Smooth muscle cell (in vitro differentiated cells): ENCODE data around the gene TSR2. TPM values are rescaled to one million over a fixed set of nuclear protein-coding genes. Genes with fewer than 3 reads are reported as not detected.

Experiments
- DNase-seq: peaks from one replicate; lab custom pipeline; 2025; ENCODE audit not compliant: unreplicated experiment; lab: John Stamatoyannopoulos, UW
- H2AFZ ChIP-seq: fragments of 200-600 bp; sonication (generic); 2 replicates; pipeline ENCODE4 v1.6.0; 2016; ENCODE audit warnings: antibody characterized with exemption, low read depth, mild to moderate bottlenecking
- H3F3A ChIP-seq: fragments of 200-600 bp; sonication (generic); 2 replicates; pipeline ENCODE4 v1.6.0; 2017; ENCODE audit warnings: antibody characterized with exemption, low read depth
- H3K27ac ChIP-seq: fragments of 200-600 bp; sonication (generic); 2 replicates; pipeline ENCODE4 v1.5.1; 2016; ENCODE audit warnings: low read depth, mild to moderate bottlenecking
- H3K27me3 ChIP-seq: fragments of 200-600 bp; sonication (generic); 2 replicates; pipeline ENCODE4 v1.6.1; 2016; ENCODE audit warnings: low read depth, mild to moderate bottlenecking
- H3K36me3 ChIP-seq: fragments of 200-600 bp; sonication (generic); 2 replicates; pipeline ENCODE4 v1.5.1; 2016; ENCODE audit warnings: low read depth
- H3K4me1 ChIP-seq: fragments of 200-600 bp; sonication (generic); 2 replicates; pipeline ENCODE4 v1.5.1; 2016; ENCODE audit warnings: low read depth
- H3K4me2 ChIP-seq: fragments of 200-600 bp; sonication (generic); 2 replicates; pipeline ENCODE4 v1.6.0; 2016; ENCODE audit warnings: mild to moderate bottlenecking
- H3K4me3 ChIP-seq: fragments of 200-600 bp; sonication (generic); 2 replicates; pipeline ENCODE4 v1.5.1; 2016; ENCODE audit warnings: mild to moderate bottlenecking
- H3K79me2 ChIP-seq: fragments of 200-600 bp; sonication (generic); 2 replicates; pipeline ENCODE4 v1.6.0; 2016; ENCODE audit warnings: low read depth, mild to moderate bottlenecking
- H3K9ac ChIP-seq: fragments of 200-600 bp; sonication (generic); 2 replicates; pipeline ENCODE4 v1.6.0; 2016; ENCODE audit warnings: low read depth
- H3K9me3 ChIP-seq: fragments of 200-600 bp; sonication (generic); replicated peaks from 2 replicates; pipeline ENCODE4 v1.5.1; 2016; ENCODE audit warnings: low read depth
- H4K20me1 ChIP-seq: fragments of 200-600 bp; sonication (generic); 2 replicates; pipeline ENCODE4 v1.6.0; 2016; ENCODE audit warnings: low read depth
- CTCF ChIP-seq: fragments of 200-600 bp; sonication (generic); IDR thresholded peaks from 2 replicates; pipeline ENCODE4 v1.5.1; 2017; ENCODE audit warnings: borderline replicate concordance, mild to moderate bottlenecking, antibody characterized with exemption; ENCODE audit not compliant: insufficient read depth, poor library complexity, severe bottlenecking
- WGBS: methylation state at CpG from one replicate; pipeline ENCODE4 v1.1.7; 2016; ENCODE audit warnings: low lambda C conversion rate; 5-methylcytosine and 5-hydroxymethylcytosine counted together
- polyA plus RNA-seq: library from polyadenylated mRNA; unstranded; fragments of >200 nt; fragmentation: Nextera tagmentation; extraction: Ambion mirVana; gene quantifications from 2 replicates; pipeline ENCODE4 v1.2.1, GENCODE V29; 2016
- total RNA-seq: library from RNA; depleted of rRNA; stranded (reverse); fragments of >200 nt; gene quantifications from 2 replicates; pipeline ENCODE4 v1.2.3, GENCODE V29; 2014

The TSR2 gene
- total RNA-seq (9.7 and 13.4 TPM in 2 replicates), polyA plus RNA-seq (40.0 and 48.4 TPM in 2 replicates)

GRCh38 chrX:54439960-54440871 lies at the start of gene TSR2:
TSR2 (plus strand) TSS chrX:54440404; CDS start chrX:54440422, 18 bp downstream.
- 41% methylated on average over 40 of the region's 40 CpGs for WGBS
- Histone ChIP-seq H3K4me1 (peaks cover 5% of the 10 kb centered on the region), H3K27me3 (no peaks in the 10 kb centered on the region), H4K20me1 (peaks cover 4% of the 10 kb centered on the region), H3K4me3 (peak within 1 kb of the TSS; percentile 80), H3K36me3 (no peaks in the 10 kb centered on the region), H2AFZ (peak within 1 kb of the TSS; percentile 63), H3K79me2 (peaks cover 16% of the 10 kb centered on the region), H3K27ac (no peak within 1 kb of the TSS), H3K9ac (peak within 1 kb of the TSS; percentile 55), H3K9me3 (no peaks in the 10 kb centered on the region), H3K4me2 (peak within 1 kb of the TSS; percentile 88), H3F3A (no peaks in the 10 kb centered on the region)
- peak; percentile 7 for DNase-seq
- no peak for TF ChIP-seq CTCF

GRCh38 chrX:54397113-54397512 lies 43.1 kb upstream of the TSR2 start:
- Histone ChIP-seq H3K27me3 (no peaks in the 10 kb centered on the region), H3K27ac (no peak overlapping the region), H3K9ac (no peak overlapping the region), H3K4me3 (no peak overlapping the region), H3K4me2 (no peak overlapping the region), H3K4me1 (no peaks in the 10 kb centered on the region), H3K9me3 (no peaks in the 10 kb centered on the region), H2AFZ (no peak overlapping the region), H3K79me2 (no peaks in the 10 kb centered on the region), H4K20me1 (no peaks in the 10 kb centered on the region), H3F3A (no peaks in the 10 kb centered on the region), H3K36me3 (no peaks in the 10 kb centered on the region)
- WGBS: 31% methylated on average over 1 of the region's 1 CpG
- no peak for DNase-seq
- no peak for TF ChIP-seq CTCF

GRCh38 chrX:54407266-54407665 lies 32.9 kb upstream of the TSR2 start:
- no peak overlapping the region for H2AFZ ChIP-seq
- H3F3A ChIP-seq: no peaks in the 10 kb centered on the region
- H3K4me2 ChIP-seq: no peak overlapping the region
- no peaks in the 10 kb centered on the region for H3K9me3 ChIP-seq
- H3K36me3 ChIP-seq: no peaks in the 10 kb centered on the region
- H3K27ac ChIP-seq: no peak overlapping the region
- no peaks in the 10 kb centered on the region for H3K27me3 ChIP-seq
- no peaks in the 10 kb centered on the region for H3K4me1 ChIP-seq
- no peak overlapping the region for H3K4me3 ChIP-seq
- 70% methylated on average over 2 of the region's 2 CpGs for WGBS
- H4K20me1 ChIP-seq: no peaks in the 10 kb centered on the region
- no peaks in the 10 kb centered on the region for H3K79me2 ChIP-seq
- H3K9ac ChIP-seq: no peak overlapping the region
- no peak for DNase-seq
- no peak for TF ChIP-seq CTCF
